Gastrocnemius medialis (tissue), 4 donors: Measurements from ENCODE around the gene MSANTD1. TPM values are rescaled to one million over a fixed set of nuclear protein-coding genes. Genes with fewer than 3 reads are reported as not detected.

Source experiments
- ATAC-seq, 2 donors: fragments of 150-250 bp; one replicate each; pipeline ENCODE4 v1.9.1; 2016
- DNase-seq, 2 donors: peaks; one replicate each; pipeline ENCODE4 v3.0.0-alpha.2; 2019
- H3K27ac ChIP-seq, 4 donors: fragments of 200-600 bp; sonication (generic); 1 replicate in 1 of 4; 2 replicates in 3 of 4; pipeline ENCODE4 v1.5.1; 2016 to 2018; ENCODE audit warnings: mild to moderate bottlenecking in 2 of 4, moderate library complexity in 1 of 4
- H3K27me3 ChIP-seq, 3 donors: fragments of 200-600 bp; sonication (generic) in 2 of 3; 1 replicate in 1 of 3; 2 replicates in 2 of 3; pipeline versions ENCODE4 v1.5.1 to v1.6.0; 2016 to 2019; ENCODE audit warnings: mild to moderate bottlenecking in 1 of 3, moderate library complexity in 1 of 3
- H3K36me3 ChIP-seq, 2 donors: fragments of 200-600 bp; sonication (generic) in 1 of 2; one replicate each; pipeline ENCODE4 v1.5.1; 2017 to 2018
- H3K4me1 ChIP-seq, 2 donors: fragments of 200-600 bp; sonication (generic) in 1 of 2; one replicate each; pipeline ENCODE4 v1.5.1; 2016 to 2017; ENCODE audit warnings: mild to moderate bottlenecking in 2 of 2
- H3K4me3 ChIP-seq, 4 donors: fragments of 200-600 bp; sonication (generic) in 3 of 4; 1 replicate in 1 of 4; 2 replicates in 3 of 4; pipeline ENCODE4 v1.5.1; 2016 to 2019; ENCODE audit warnings: mild to moderate bottlenecking in 2 of 4
- H3K9me3 ChIP-seq, 3 donors: fragments of 200-600 bp; sonication (generic) in 2 of 3; 1 replicate in 1 of 3; 2 replicates in 2 of 3; pipeline ENCODE4 v1.5.1; 2016 to 2019
- POLR2A ChIP-seq, 2 donors: fragments of 450-650 bp; IDR thresholded peaks; one replicate each; pipeline ENCODE4 v1.6.1; 2017; ENCODE audit warnings: antibody characterized with exemption in 2 of 2, mild to moderate bottlenecking in 2 of 2, moderate library complexity in 2 of 2
- in situ Hi-C, 4 donors: fragments of 200-750 bp; cut with MboI; loops; one replicate each; pipeline versions ENCODE4 v1.15.0 to v1.8.0; 2017; ENCODE audit warnings: low sequenced_read_pairs in 4 of 4
- intact Hi-C: fragments of 100-400 bp; cut with DNase I; formaldehyde crosslinking; loops from one replicate; pipeline ENCODE4 v1.15.1; 2023; ENCODE audit warnings: low total_unique reads
- total RNA-seq, 4 donors: library from RNA; depleted of rRNA; stranded (reverse); fragments of >200 nt; gene quantifications; one replicate each; pipeline versions ENCODE4 v1.1.0 to v1.2.3, GENCODE V29; 2016
- TF ChIP-seq, protein P1 (sequence below), 5 experiments: fragments of 450-650 bp in 3 of 5; fragments of 200-600 bp in 2 of 5; sonication (generic) in 2 of 5; IDR thresholded peaks in 4 of 5; conservative IDR thresholded peaks in 1 of 5; 1 replicate in 4 of 5; 2 replicates in 1 of 5; pipeline ENCODE4 v1.5.1; 2016 to 2019; ENCODE audit warnings: antibody characterized with exemption in 5 of 5, mild to moderate bottlenecking in 3 of 5, moderate library complexity in 3 of 5

MSANTD1 gene
- total RNA-seq, 4 donors from 2014 or later = 0.36 to 1.5 (median 0.48) TPM

- Histone ChIP-seq H3K4me3 (no peak overlapping the region), H3K27me3 (no peaks in the 10 kb centered on the region), H3K27ac (no peak overlapping the region), H3K36me3 (no peaks in the 10 kb centered on the region), H3K4me1 (peaks cover 26 to 38% of the 10 kb centered on the region in 2 donors), H3K9me3 (no peaks in the 10 kb centered on the region)
- peak in 1 of 2 donors; percentile 27 for ATAC-seq
- no peak for DNase-seq
- in situ Hi-C loops = no loop called here
- TF ChIP-seq, protein P1, sequence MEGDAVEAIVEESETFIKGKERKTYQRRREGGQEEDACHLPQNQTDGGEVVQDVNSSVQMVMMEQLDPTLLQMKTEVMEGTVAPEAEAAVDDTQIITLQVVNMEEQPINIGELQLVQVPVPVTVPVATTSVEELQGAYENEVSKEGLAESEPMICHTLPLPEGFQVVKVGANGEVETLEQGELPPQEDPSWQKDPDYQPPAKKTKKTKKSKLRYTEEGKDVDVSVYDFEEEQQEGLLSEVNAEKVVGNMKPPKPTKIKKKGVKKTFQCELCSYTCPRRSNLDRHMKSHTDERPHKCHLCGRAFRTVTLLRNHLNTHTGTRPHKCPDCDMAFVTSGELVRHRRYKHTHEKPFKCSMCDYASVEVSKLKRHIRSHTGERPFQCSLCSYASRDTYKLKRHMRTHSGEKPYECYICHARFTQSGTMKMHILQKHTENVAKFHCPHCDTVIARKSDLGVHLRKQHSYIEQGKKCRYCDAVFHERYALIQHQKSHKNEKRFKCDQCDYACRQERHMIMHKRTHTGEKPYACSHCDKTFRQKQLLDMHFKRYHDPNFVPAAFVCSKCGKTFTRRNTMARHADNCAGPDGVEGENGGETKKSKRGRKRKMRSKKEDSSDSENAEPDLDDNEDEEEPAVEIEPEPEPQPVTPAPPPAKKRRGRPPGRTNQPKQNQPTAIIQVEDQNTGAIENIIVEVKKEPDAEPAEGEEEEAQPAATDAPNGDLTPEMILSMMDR (IDR thresholded peaks at IDR 0.05 in 4 of 5, conservative IDR thresholded peaks at IDR 0.05 in 1 of 5) = no peak
- no peak for TF ChIP-seq POLR2A (IDR thresholded peaks at IDR 0.05)
- intact Hi-C loops = no loop called here
These were observed 56.1 kb downstream of the MSANTD1 start for GRCh38 chr4:3304831-3305609.

- Histone ChIP-seq H3K27ac (peak overlapping the region in 1 of 4 donors; percentile 8), H3K4me3 (no peak overlapping the region), H3K4me1 (peaks cover 24 to 41% of the 10 kb centered on the region in 2 donors), H3K9me3 (no peaks in the 10 kb centered on the region), H3K27me3 (no peaks in the 10 kb centered on the region), H3K36me3 (no peaks in the 10 kb centered on the region)
- DNase-seq = no peak
- intact Hi-C loops (no loop called here), in situ Hi-C loops (no loop called here)
- ATAC-seq = no peak
- no peak for TF ChIP-seq POLR2A (IDR thresholded peaks at IDR 0.05)
- TF ChIP-seq, protein P1 (IDR thresholded peaks at IDR 0.05 in 4 of 5, conservative IDR thresholded peaks at IDR 0.05 in 1 of 5) = no peak
These were observed 56.8 kb downstream of the MSANTD1 start for GRCh38 chr4:3305610-3306371.

Other genes with a start within 250 kb of the MSANTD1 start
- not detected for gene HTT-AS, start 174.6 kb upstream of the MSANTD1 start, total RNA-seq
- gene HTT, start 174.5 kb upstream of the MSANTD1 start, total RNA-seq = 10 to 100 TPM; 23.5 to 73.0 (median 51.1) TPM
- 10 to 100 TPM in 3 of 4 donors, 1 to 10 TPM in 1; 9.1 to 22.6 (median 21.1) TPM for gene RGS12, start 43.9 kb downstream of the MSANTD1 start, total RNA-seq
- gene HGFAC, start 192.8 kb downstream of the MSANTD1 start, total RNA-seq = under 1 TPM; 0.20 to 0.68 (median 0.59) TPM
- gene DOK7, start 214.1 kb downstream of the MSANTD1 start, total RNA-seq = 10 to 100 TPM in 3 of 4 donors, 1 to 10 TPM in 1; 8.1 to 42.0 (median 13.2) TPM